ENCODE data around the gene STAB2.

GRCh38 chr12:103572312-103573045 lies 14.6 kb upstream of the STAB2 start:
- TF ChIP-seq, protein P1, sequence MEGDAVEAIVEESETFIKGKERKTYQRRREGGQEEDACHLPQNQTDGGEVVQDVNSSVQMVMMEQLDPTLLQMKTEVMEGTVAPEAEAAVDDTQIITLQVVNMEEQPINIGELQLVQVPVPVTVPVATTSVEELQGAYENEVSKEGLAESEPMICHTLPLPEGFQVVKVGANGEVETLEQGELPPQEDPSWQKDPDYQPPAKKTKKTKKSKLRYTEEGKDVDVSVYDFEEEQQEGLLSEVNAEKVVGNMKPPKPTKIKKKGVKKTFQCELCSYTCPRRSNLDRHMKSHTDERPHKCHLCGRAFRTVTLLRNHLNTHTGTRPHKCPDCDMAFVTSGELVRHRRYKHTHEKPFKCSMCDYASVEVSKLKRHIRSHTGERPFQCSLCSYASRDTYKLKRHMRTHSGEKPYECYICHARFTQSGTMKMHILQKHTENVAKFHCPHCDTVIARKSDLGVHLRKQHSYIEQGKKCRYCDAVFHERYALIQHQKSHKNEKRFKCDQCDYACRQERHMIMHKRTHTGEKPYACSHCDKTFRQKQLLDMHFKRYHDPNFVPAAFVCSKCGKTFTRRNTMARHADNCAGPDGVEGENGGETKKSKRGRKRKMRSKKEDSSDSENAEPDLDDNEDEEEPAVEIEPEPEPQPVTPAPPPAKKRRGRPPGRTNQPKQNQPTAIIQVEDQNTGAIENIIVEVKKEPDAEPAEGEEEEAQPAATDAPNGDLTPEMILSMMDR (IDR thresholded peaks at IDR 0.05), result no peak
- TF ChIP-seq POLR2A (IDR thresholded peaks at IDR 0.05), result no peak

All from thyroid gland (tissue), 4 donors.